Endothelial cell of umbilical vein (primary cell): Measurements from ENCODE around the gene IGSF9. TPM values are rescaled to one million over a fixed set of nuclear protein-coding genes. Genes with fewer than 3 reads are reported as not detected.

Experiments used
- BruUV-seq: library from RNA; stranded (reverse); fragments of 400-500 nt; replicated peaks from 2 replicates; lab custom pipeline; 2021; lab: Mats Ljungman, UMichigan
- CTCF ChIA-PET: fragments of 300-600, 350-600 bp; sonication (Branson Sonifier 250); formaldehyde crosslinking; loops from one replicate; lab custom pipeline; 2021; ENCODE audit warnings: antibody characterized with exemption, inconsistent platforms; lab: Charles Lee
- POLR2A ChIA-PET: fragments of 300-600, 350-600 bp; sonication (Branson Sonifier 250); formaldehyde crosslinking; loops from one replicate; lab custom pipeline; 2021; ENCODE audit warnings: antibody characterized with exemption, inconsistent platforms; lab: Charles Lee
- DNase-seq: peaks from one replicate; pipeline ENCODE4 v3.0.0-alpha.2; 2011; ENCODE audit warnings: low read depth, low spot score
- FAIRE-seq: peaks from 2 replicates; lab custom pipeline; 2011; peaks lifted over from hg19 to GRCh38; lab: Jason Lieb, UNC
- H2AFZ ChIP-seq: 2 replicates; pipeline ENCODE4 v1.6.0; 2012; ENCODE audit warnings: low read depth, low read length, control low read depth, inconsistent platforms
- H3K27ac ChIP-seq: 2 replicates; pipeline ENCODE4 v1.5.1; 2011; ENCODE audit warnings: low read depth, mild to moderate bottlenecking, control low read depth, low read length, moderate library complexity; ENCODE audit not compliant: insufficient read depth
- H3K27me3 ChIP-seq, 2 experiments: 2 replicates each; pipeline versions ENCODE4 v1.6.0 to v1.6.1; 2011; ENCODE audit warnings: low read length in 2 of 2, mixed read lengths in 1 of 2; ENCODE audit not compliant: control insufficient read depth in 2 of 2, insufficient read depth in 2 of 2
- H3K36me3 ChIP-seq, 2 experiments: 2 replicates in 1 of 2; 3 replicates in 1 of 2; pipeline ENCODE4 v1.5.1; 2011; ENCODE audit warnings: low read length in 2 of 2, mild to moderate bottlenecking in 1 of 2, moderate library complexity in 1 of 2; ENCODE audit not compliant: control insufficient read depth in 2 of 2, insufficient read depth in 2 of 2; ENCODE audit errors: extremely low read depth in 1 of 2
- H3K4me1 ChIP-seq: 3 replicates; pipeline ENCODE4 v1.5.1; 2011; ENCODE audit warnings: mild to moderate bottlenecking, low read length; ENCODE audit not compliant: control insufficient read depth, insufficient read depth; ENCODE audit errors: extremely low read depth
- H3K4me2 ChIP-seq: 2 replicates; pipeline ENCODE4 v1.6.1; 2011; ENCODE audit warnings: low read length, control low read depth, mixed read lengths; ENCODE audit not compliant: insufficient read depth
- H3K4me3 ChIP-seq, 3 experiments: fragments of 200-600 bp in 1 of 3; sonication (generic), shearing (Covaris generic) in 1 of 3; replicated peaks in 1 of 3; 2 replicates each; pipeline ENCODE4 v1.5.1; 2011 to 2016; ENCODE audit warnings: control low read depth in 3 of 3, low read length in 3 of 3, mild to moderate bottlenecking in 2 of 3, inconsistent platforms in 1 of 3, low read depth in 1 of 3, moderate library complexity in 1 of 3; ENCODE audit not compliant: insufficient read depth in 1 of 3
- H3K79me2 ChIP-seq: 2 replicates; pipeline ENCODE4 v1.6.0; 2012; ENCODE audit warnings: low read length, inconsistent platforms; ENCODE audit not compliant: control insufficient read depth, insufficient read depth
- H3K9ac ChIP-seq: replicated peaks from 2 replicates; pipeline ENCODE3; 2011; ENCODE audit warnings: low read length, control low read depth; ENCODE audit not compliant: insufficient read depth; ENCODE audit errors: extremely low read depth
- H3K9me1 ChIP-seq: replicated peaks from 3 replicates; pipeline ENCODE4 v1.6.0; 2011; ENCODE audit warnings: mild to moderate bottlenecking, low read length; ENCODE audit not compliant: control insufficient read depth, insufficient read depth; ENCODE audit errors: extremely low read depth
- H3K9me3 ChIP-seq: replicated peaks from 2 replicates; pipeline ENCODE4 v1.5.1; 2012; ENCODE audit warnings: low read length, inconsistent platforms; ENCODE audit not compliant: control insufficient read depth, insufficient read depth
- H4K20me1 ChIP-seq: replicated peaks from 2 replicates; pipeline ENCODE3; 2011; ENCODE audit warnings: mild to moderate bottlenecking, low read length; ENCODE audit not compliant: control insufficient read depth, insufficient read depth; ENCODE audit errors: extremely low read depth
- CTCF ChIP-seq, 2 donors: IDR thresholded peaks; 1 replicate in 1 of 2; 2 replicates in 1 of 2; pipeline ENCODE4 v1.5.1; 2011; ENCODE audit warnings: low read length in 2 of 2, mild to moderate bottlenecking in 2 of 2, moderate library complexity in 2 of 2, control low read depth in 1 of 2, inconsistent platforms in 1 of 2, low read depth in 1 of 2; ENCODE audit not compliant: insufficient read depth in 1 of 2; ENCODE audit errors: extremely low read depth in 1 of 2
- GATA2 ChIP-seq: IDR thresholded peaks from 2 replicates; pipeline ENCODE4 v1.7.0; 2011; ENCODE audit warnings: low read depth, mild to moderate bottlenecking, moderate library complexity, mixed read lengths, low read length; ENCODE audit not compliant: insufficient read length, insufficient read depth
- JUN ChIP-seq: IDR thresholded peaks from 2 replicates; pipeline ENCODE4 v1.6.1; 2011; ENCODE audit warnings: borderline replicate concordance, low read depth; ENCODE audit not compliant: insufficient read length, insufficient read depth
- POLR2A ChIP-seq: IDR thresholded peaks from 2 replicates; pipeline ENCODE4 v1.6.1; 2012; ENCODE audit warnings: low read depth, mild to moderate bottlenecking, control low read depth, low read length
- POLR2AphosphoS5 ChIP-seq: IDR thresholded peaks from 2 replicates; pipeline ENCODE4 v1.6.1; 2012; ENCODE audit warnings: low read depth, mild to moderate bottlenecking, control low read depth, low read length, moderate library complexity; ENCODE audit not compliant: insufficient read depth
- dilution Hi-C: fragments of 300-500 bp; cut with MboI; formaldehyde crosslinking; loops from one replicate; pipeline ENCODE4 v1.15.0; 2019; ENCODE audit warnings: low sequenced_read_pairs; ENCODE audit not compliant: extremely low pct_ligation_motif_present
- intact Hi-C: fragments of 100-400 bp; cut with micrococcal nuclease; formaldehyde crosslinking; loops from one replicate; pipeline ENCODE4 v1.10.0; 2022
- polyA plus RNA-seq, 4 experiments: library from polyadenylated mRNA; depleted of rRNA in 3 of 4; stranded (reverse) in 3 of 4; unstranded in 1 of 4; fragments of >200 nt; gene quantifications; 2 replicates each; pipeline versions ENCODE4 v1.2.1 to v1.2.3, GENCODE V29; 2011 to 2012; ENCODE audit warnings: missing spikeins in 1 of 4
- total RNA-seq: library from RNA; stranded (reverse); gene quantifications from 2 replicates; pipeline ENCODE4 v1.2.3, GENCODE V29; 2021

Gene IGSF9
- total and polyA plus RNA-seq, 2 donors (not counting 3 experiments of a cell fraction or from before 2014, with no cell fraction given), result 0.15 TPM

- Histone ChIP-seq H3K9me3 (no peaks in the 10 kb centered on the region), H3K27me3 (peaks cover 0 to 4% of the 10 kb centered on the region in 2 experiments), H3K4me2 (no peak overlapping the region), H3K36me3 (no peaks in the 10 kb centered on the region), H3K4me1 (peaks cover 4% of the 10 kb centered on the region), H3K27ac (no peak overlapping the region), H3K79me2 (peaks cover under 1% of the 10 kb centered on the region), H4K20me1 (no peaks in the 10 kb centered on the region), H3K9ac (no peak overlapping the region), H2AFZ (no peak overlapping the region), H3K4me3 (no peak overlapping the region), H3K9me1 (no peaks in the 10 kb centered on the region)
- dilution Hi-C loops (no loop called here), intact Hi-C loops (no loop called here)
- POLR2A ChIA-PET, result no interaction called here
- no TSS peak for BruUV-seq
- DNase-seq (no peak), FAIRE-seq (no peak)
- CTCF ChIA-PET, result interaction anchor here (1.4 to 2.0 kb wide), 3 partner anchors 39 to 78 kb away, joined by 4 to 9 read pairs (median 6); no protein-coding TSS in a partner anchor
- no peak for TF ChIP-seq JUN
- no peak for TF ChIP-seq POLR2AphosphoS5
- no peak for TF ChIP-seq GATA2
- no peak for TF ChIP-seq CTCF (IDR thresholded peaks at IDR 0.05; ENCODE audit: extremely low read depth in 1 of 2, insufficient read depth in 1 of 2, low read depth in 1 of 2, low read length in 2 of 2)
- no peak for TF ChIP-seq POLR2A
Measured at GRCh38 chr1:159930216-159930615, 15.2 kb downstream of the IGSF9 start.
